Fibroblast of skin of back (primary cell): Measurements from ENCODE around the gene PIGR.

Experiments
- DNase-seq: peaks from one replicate; pipeline ENCODE4 v3.0.0-alpha.2; 2013

Gene PIGR

GRCh38 chr1:206885341-206886060, 60.8 kb downstream of the PIGR start:
- no peak for DNase-seq

GRCh38 chr1:206883876-206884275, 62.4 kb downstream of the PIGR start:
- DNase-seq: no peak

GRCh38 chr1:206883160-206883559, 63.1 kb downstream of the PIGR start:
- DNase-seq: no peak

GRCh38 chr1:206882555-206882954, 63.7 kb downstream of the PIGR start:
- DNase-seq: no peak

- no peak for DNase-seq
Measured at GRCh38 chr1:206880314-206880713, 66.0 kb downstream of the PIGR start.
